Thymus (tissue), 11 donors: Measurements from ENCODE around the gene SLC38A8. TPM values are rescaled to one million over a fixed set of nuclear protein-coding genes. Genes with fewer than 3 reads are reported as not detected.

ENCODE experiments used
- DNase-seq, 9 donors: peaks; one replicate each; pipeline ENCODE4 v3.0.0-alpha.2; 2013; ENCODE audit warnings: low spot score in 9 of 9, low read depth in 6 of 9, missing footprints in 1 of 9
- H3K27ac ChIP-seq, 2 donors: one replicate each; pipeline ENCODE4 v1.5.1; 2013; ENCODE audit warnings: control low read depth in 1 of 2, low read depth in 1 of 2, low read length in 1 of 2, mild to moderate bottlenecking in 1 of 2, moderate library complexity in 1 of 2
- H3K27me3 ChIP-seq, 2 donors: one replicate each; pipeline ENCODE4 v1.5.1; 2013; ENCODE audit warnings: low read length in 1 of 2; ENCODE audit not compliant: control insufficient read depth in 2 of 2, insufficient read depth in 1 of 2
- H3K36me3 ChIP-seq, 2 donors: one replicate each; pipeline ENCODE4 v1.5.1; 2013; ENCODE audit warnings: low read length in 1 of 2, mild to moderate bottlenecking in 1 of 2, moderate library complexity in 1 of 2; ENCODE audit not compliant: control insufficient read depth in 2 of 2, insufficient read depth in 2 of 2
- H3K4me1 ChIP-seq, 2 donors: one replicate each; pipeline ENCODE4 v1.5.1; 2013; ENCODE audit warnings: low read length in 2 of 2; ENCODE audit not compliant: control insufficient read depth in 2 of 2, insufficient read depth in 2 of 2
- H3K4me3 ChIP-seq, 2 donors: one replicate each; pipeline ENCODE4 v1.5.1; 2013; ENCODE audit warnings: low read length in 2 of 2, control low read depth in 1 of 2, mild to moderate bottlenecking in 1 of 2
- H3K9me3 ChIP-seq, 2 donors: one replicate each; pipeline ENCODE4 v1.5.1; 2013; ENCODE audit warnings: low read length in 1 of 2, mild to moderate bottlenecking in 1 of 2; ENCODE audit not compliant: control insufficient read depth in 2 of 2, insufficient read depth in 1 of 2
- WGBS: extraction: QIAGEN DNeasy Blood & Tissue Kit; methylation state at CpG from one replicate; pipeline ENCODE4 v1.1.7; 2013; 5-methylcytosine and 5-hydroxymethylcytosine counted together
- polyA plus RNA-seq: library from polyadenylated mRNA; stranded (reverse); fragments of 200-250 nt; gene quantifications from one replicate; pipeline ENCODE4 v1.2.3, GENCODE V29; 2013
- total RNA-seq: library from RNA; stranded (reverse); fragments of 120-200 nt; gene quantifications from one replicate; pipeline ENCODE4 v1.2.4, GENCODE V29; 2013
- donor health status: healthy.

The SLC38A8 gene
- total and polyA plus RNA-seq, 2 donors, result 0.57 to 0.66 TPM

GRCh38 chr16:83961591-83961990 lies 81.0 kb downstream of the SLC38A8 start:
- Histone ChIP-seq H3K4me1 (no peaks in the 10 kb centered on the region), H3K36me3 (no peaks in the 10 kb centered on the region), H3K9me3 (no peaks in the 10 kb centered on the region), H3K27ac (no peak overlapping the region), H3K4me3 (no peak overlapping the region), H3K27me3 (peaks cover 0 to 7% of the 10 kb centered on the region in 2 donors)
- DNase-seq, result no peak
- WGBS, result 94% methylated on average over 5 of the region's 5 CpGs

GRCh38 chr16:83960521-83961249 lies 81.9 kb downstream of the SLC38A8 start:
- DNase-seq, result no peak

More at GRCh38 chr16:83960521-83961249, 81.9 kb downstream of the SLC38A8 start:
- no peak overlapping the region for H3K27ac ChIP-seq
- peaks cover 0 to 6% of the 10 kb centered on the region in 2 donors for H3K27me3 ChIP-seq
- H3K4me1 ChIP-seq, result no peaks in the 10 kb centered on the region
- WGBS, result 97% methylated on average over 29 of the region's 29 CpGs
- H3K9me3 ChIP-seq, result no peaks in the 10 kb centered on the region
- H3K36me3 ChIP-seq, result no peaks in the 10 kb centered on the region
- H3K4me3 ChIP-seq, result no peak overlapping the region

Other genes starting within 250 kb of the SLC38A8 start
- gene HSBP1, start 234.8 kb downstream of the SLC38A8 start, total RNA-seq, result 78.7 TPM
- 69.0 TPM for gene HSBP1, start 234.8 kb downstream of the SLC38A8 start, polyA plus RNA-seq
- 1.8 TPM for gene MLYCD, start 143.7 kb downstream of the SLC38A8 start, total RNA-seq
- gene MLYCD, start 143.7 kb downstream of the SLC38A8 start, polyA plus RNA-seq, result 3.5 TPM
- 0.42 TPM for gene OSGIN1, start 89.6 kb downstream of the SLC38A8 start, total RNA-seq
- gene OSGIN1, start 89.6 kb downstream of the SLC38A8 start, polyA plus RNA-seq, result 3.8 TPM
- gene NECAB2, start 74.6 kb downstream of the SLC38A8 start, total RNA-seq, result 0.19 TPM
- gene NECAB2, start 74.6 kb downstream of the SLC38A8 start, polyA plus RNA-seq, result 0.75 TPM
- gene MBTPS1, start 74.1 kb upstream of the SLC38A8 start, total RNA-seq, result 39.4 TPM
- gene MBTPS1, start 74.1 kb upstream of the SLC38A8 start, polyA plus RNA-seq, result 65.6 TPM
- 21.2 TPM for gene HSDL1, start 102.4 kb upstream of the SLC38A8 start, total RNA-seq
- gene HSDL1, start 102.4 kb upstream of the SLC38A8 start, polyA plus RNA-seq, result 21.4 TPM
- gene DNAAF1, start 102.5 kb upstream of the SLC38A8 start, total RNA-seq, result 0.09 TPM
- gene DNAAF1, start 102.5 kb upstream of the SLC38A8 start, polyA plus RNA-seq, result 3.1 TPM
- 14.9 TPM for gene TAF1C, start 144.3 kb upstream of the SLC38A8 start, total RNA-seq
- 72.3 TPM for gene TAF1C, start 144.3 kb upstream of the SLC38A8 start, polyA plus RNA-seq
- gene ADAD2, start 148.4 kb upstream of the SLC38A8 start, total RNA-seq, result 0.38 TPM
- 0.71 TPM for gene ADAD2, start 148.4 kb upstream of the SLC38A8 start, polyA plus RNA-seq
- gene KCNG4, start 197.2 kb upstream of the SLC38A8 start, total RNA-seq, result not detected
- not detected for gene KCNG4, start 197.2 kb upstream of the SLC38A8 start, polyA plus RNA-seq